Activated T-cell treated with anti-CD3 and anti-CD28 coated beads for 4 hours (primary cell): ENCODE measurements around the gene SLC6A3.

ENCODE experiments used
- DNase-seq: peaks from one replicate; pipeline ENCODE4 v3.0.0-alpha.2; 2020

SLC6A3 gene

DNA sequence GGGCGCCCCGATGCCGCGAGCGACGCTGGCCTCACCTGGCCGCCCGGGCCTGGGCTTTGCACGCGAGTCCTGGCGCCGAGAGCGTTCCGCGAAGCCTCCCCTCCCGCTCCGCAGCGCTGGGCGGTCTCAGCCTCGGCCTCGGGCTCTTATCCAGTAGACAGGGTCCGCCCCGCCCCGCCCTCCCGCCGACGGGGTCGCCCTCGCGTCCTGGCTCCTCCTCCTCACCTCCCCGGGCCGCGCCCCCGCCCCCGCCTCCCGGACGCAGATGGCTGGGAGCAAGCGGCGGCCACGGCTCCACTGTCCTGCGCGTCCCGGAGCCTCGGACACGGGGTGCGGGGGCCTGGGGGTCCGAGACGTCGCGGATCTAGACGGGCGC, at the start of gene SLC6A3:
Gene SLC6A3 (minus strand): TSS at position 128 of the 376 bp plus-strand sequence. CDS start 2,243 bp downstream, outside the sequence.
- DNase-seq: no peak

DNA sequence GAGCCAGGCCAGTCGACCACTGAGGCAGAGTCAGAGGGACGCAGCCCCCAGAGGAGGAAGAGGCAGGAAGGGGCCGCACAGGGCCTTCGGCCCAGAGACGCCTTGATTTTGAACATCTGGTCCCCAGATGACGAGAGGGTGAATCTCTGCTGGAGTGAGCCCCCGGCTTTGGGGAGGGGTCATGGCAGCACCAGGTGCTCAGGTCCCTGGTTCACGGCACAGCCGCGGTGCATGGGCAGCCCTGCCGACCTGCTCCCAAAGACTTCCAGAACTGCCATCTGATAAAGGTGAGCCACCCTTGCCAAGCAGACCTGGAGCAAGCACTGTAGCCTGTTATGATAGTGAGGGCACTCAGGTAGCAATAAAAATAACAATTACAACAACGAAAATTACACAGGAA, 48.7 kb upstream of the SLC6A3 start:
- DNase-seq: no peak

DNA sequence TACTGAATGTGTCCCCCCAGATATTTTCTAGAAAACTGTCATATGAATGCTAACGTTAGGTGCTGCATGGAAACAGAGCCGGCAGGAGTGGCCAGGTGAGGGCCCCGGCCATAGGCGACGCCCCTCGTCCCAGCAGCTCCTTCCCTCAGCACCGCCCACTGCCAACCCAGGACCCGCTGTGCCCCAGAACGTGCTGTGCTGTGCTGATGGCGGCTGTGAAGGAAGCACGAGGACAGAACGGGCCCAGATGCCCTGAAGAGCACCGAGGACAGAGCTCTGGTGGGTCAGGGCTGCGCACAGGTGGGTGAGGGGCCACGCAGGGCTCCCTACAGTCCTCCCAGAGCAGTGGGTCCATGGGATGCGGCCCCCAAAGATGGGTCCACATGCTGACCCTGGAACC, 48.2 kb upstream of the SLC6A3 start:
- DNase-seq: no peak

DNA sequence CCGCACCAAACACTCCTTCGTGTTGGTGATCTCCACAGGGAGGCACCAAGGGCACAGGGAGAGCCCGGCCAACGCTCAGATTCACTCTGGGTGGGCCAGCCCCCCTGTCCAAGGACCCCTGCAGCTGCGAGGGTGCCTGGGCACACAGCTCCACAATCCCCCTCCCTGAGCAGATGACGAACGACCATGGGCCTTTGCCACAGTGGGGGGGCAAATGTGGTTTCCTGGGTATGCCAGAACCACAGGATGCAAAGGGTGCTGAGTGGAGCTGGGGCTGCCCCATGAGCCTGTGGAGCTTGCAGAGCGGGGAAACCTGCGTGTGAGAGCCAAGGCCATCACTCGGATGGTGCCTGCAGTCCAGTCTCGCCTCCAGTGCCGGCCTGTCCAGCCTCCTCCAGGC, 47.5 kb upstream of the SLC6A3 start:
- DNase-seq: no peak

DNA sequence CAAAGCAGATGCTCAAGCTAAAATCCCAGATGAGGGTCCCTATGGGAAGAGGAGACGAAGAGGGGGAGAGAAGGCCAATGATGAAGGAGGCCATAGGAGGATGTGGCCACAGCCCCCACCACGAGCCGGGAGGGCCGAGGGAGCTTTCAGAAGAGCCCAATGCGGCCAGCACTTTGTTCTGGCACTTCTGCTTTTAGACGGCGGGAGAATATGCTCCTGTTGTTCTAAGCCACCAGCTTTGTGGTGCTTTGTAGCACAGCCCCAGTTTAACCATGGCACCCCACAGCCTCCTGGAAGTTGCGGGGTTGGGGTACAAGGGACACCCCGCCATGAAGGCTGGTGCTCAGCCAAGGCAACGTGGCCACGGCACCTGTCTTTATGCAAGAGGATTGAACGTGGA, 45.1 kb upstream of the SLC6A3 start:
- DNase-seq: no peak

DNA sequence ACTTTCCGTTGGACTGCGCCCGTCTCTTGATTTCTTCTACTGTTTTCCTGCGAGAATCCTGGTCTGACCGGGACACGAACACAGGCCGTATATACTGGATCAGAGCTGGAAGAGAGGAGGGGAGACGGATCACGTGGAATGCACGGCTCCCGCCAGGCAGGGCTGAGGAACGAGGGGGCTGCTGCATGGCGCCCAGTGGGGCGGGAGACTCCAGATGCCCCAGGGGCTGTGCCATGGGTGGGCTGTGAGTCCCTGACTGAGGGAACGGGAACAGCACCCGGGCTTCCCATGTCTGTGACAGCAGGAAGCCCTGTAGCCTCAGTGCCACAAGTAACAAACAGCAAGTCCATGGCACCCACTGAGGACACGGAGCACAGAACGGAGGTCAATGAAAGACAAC, 44.5 kb upstream of the SLC6A3 start:
- no peak for DNase-seq

DNA sequence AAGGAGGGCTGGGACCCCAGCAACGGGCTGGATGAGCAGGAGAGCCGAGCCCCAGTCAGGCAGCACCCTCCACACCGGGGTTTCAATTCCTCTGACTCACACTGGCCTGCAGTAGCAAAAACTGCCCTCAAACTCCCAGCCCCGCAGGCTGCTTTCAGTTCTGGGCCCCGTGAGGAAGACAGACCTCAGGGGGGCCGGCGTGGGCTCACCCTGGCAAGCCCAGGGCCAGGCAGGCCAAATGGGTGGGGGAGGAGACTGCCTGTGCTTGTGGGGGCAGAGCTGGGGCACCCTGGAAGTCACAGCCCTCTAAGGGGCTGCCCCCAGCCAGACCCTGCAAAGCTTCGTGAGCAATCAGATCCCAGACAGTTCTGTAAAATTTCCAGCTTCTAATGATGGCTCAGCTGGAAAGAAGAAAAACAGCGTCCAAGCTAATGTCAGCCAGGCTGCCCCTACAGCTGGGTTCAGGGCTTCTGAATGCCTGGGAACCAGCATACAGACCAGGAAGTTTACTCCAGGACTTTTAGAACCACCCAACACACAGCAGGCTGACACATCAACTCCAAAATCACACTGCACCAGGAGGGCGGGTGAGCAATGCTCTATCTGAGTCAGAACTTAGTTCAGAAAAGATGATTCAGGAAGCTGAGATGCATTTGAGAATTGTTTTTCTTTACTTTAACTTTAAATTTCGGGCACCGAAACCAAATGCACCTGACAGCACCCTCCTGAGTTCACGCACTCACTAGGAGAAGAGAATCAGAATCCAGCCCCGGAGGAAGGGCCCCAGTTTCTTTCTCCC, 43.8 kb upstream of the SLC6A3 start:
- no peak for DNase-seq

DNA sequence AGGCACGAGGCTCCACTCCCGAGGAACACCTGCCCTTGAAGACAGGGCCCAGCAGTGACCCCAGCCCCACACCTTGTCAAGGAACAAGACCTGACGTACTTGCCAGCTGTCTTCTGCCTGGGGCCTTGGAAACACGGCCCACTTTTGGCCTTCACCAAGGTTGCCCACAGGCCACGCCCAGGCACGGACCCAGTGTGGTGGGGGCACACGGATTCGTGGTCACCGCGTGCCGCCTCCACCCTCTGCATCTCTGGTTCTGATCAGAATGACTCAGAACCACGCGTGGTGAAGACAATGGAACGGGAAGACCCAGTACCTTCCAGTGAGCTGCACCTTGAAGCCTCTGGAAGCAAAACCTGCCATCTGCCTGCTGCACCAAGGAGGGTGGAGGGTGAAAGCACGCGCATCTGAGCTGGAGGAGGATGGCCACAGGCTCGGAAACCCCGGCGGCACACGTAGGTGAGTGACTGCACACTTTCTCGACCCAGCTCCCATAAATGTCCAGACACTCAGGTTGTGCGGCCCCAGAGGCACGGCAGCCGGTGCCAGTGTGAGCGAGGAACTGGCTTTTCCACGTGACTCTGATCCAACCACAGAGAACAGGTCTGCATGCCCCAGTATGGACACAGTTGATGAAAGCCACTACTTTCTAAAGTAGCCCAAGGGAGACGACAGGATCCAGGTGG, 42.0 kb upstream of the SLC6A3 start:
- no peak for DNase-seq

DNA sequence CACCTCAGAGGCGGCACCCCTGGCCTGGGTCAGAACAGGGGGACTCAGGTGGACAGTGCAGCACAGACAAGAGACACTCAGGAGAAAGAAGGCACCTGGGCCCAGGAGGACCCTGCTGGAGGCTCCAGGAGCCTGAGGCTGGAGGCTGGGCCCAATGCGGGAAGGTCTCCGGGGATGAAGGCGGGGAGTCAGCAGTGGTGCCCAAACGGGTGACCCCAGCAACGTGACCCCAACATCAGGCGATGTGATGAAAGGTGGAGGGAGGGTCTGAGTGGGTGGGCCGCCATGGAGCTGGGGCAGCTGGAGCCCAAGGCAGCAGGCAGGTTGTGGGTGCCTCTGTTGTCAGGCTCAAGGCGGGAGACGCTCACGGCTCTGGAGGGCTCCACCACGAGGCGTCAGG, 41.0 kb upstream of the SLC6A3 start:
- DNase-seq: no peak

DNA sequence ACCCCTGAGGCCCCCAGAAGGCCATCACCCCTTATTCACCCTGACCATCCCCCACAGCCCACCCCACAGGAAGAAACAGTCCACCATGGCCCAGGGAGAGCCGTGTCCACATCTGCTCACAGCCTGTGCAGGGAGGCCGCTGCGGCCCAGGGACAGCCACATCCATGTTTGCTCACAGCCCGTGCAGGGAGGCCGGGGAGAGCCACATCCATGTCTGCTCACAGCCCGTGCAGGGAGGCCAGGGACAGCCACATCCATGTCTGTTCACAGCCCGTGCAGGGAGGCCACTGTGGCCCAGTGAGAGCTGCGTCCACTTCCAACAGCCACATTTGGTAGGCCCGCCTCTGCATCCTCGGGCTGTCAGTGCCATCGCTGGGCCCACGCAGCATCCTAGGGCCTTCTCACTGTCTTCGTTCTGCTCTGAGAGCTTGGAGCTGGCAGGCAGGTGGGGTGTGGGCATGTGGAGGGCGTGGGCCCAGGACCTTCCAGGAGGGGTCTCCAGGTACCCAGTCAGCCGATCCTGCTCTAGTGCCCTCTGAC, 40.4 kb upstream of the SLC6A3 start:
- DNase-seq: no peak

DNA sequence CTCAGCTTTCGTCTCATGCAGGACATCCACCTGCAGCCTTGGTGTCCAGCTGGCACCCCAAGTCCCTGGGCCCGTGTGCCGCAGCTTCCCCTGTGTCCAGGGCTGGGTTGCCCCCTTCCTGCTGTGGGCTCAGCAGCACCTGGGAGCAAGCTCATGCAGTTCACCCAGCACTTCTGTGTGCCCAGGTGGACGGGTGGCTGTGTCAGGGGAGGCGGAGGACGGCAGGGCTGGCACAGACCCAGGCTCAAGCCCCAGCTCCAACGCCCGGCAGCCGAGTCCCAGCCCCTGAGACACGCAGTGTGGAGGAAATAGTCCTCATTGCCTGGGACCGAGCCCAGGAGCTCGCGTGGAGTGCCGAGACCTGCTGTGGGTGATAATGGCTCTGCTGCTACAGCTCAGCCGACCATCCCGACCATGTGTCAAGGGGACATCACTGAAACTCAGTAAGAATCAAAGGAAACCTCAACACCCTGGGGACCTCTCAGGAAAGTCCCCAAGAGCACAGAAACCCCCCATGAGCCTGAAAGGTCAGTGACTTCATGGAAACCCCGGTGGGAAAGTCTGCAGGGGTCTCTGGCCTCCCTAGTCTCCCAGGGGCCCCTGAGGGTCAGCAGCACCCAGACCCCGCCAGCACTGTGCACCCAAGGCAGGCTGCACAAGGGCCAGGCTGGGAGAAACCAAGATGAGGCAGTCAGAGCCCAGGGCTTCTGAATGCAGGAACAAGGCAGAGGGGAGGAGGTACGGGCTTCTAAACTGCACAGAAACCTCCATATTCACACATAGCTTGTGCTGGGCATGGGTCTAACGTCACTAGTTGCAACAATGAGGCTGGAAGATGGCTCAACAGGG, 39.7 kb upstream of the SLC6A3 start:
- DNase-seq: no peak

DNA sequence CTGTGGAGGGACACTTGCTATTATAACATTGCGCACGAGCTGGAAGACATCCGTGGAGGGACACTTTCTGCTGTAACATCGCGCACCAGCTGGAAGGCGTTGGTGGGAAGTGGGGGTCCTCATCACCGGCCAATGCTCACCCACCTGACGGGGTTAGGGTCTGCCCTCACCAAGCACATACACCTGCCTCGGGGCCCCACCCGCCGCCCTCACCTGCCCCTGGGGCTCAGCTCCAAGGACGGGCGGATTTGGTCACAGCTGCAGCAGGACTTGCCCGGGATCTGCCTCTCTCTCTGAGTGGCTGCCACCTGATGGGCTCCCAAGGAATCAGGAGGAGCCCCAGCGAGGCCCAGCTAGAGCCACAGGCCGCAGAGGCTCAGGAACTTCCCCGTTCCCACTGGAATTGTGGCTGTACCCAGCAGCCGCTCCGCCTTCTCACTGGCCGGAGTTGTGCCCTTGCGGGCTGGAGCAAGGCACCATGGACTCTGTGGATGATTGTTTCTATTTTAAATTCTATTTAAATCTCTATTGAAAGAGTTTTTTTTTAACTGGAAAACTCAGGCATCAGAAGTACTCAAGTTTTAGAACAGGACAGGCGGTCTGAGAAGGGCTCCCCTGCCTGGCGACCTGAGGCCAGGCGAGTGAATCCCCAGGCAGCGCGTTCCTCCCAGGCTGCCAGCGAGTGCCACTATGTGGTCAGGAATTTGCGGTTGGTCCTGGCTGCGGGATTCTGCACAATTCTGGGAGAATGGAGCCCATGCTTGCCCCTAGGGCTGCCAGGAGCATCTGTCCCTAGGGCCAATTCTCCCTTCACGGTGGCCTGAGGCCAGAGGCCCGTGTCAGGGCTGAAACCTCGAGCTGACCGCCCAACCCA, 38.9 kb upstream of the SLC6A3 start:
- DNase-seq: no peak

DNA sequence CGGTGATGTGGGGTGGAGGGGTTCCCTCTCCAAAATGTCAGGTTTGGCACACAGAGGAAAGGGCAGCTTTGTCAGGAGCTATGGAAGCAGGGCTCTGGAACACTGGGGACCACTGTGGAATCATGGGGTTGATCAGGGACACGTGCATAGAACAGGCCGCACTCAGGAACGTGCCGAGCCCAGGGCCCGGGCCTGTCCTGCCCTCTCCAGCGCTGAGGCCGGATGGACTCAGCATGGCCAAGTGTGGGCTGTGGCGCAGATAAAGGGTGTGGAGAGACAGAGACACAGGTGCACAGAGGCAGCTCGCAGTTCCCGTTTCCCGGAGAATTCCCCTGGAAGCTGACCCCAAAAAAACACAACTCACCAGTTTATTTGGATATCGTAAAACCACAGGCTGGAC, 37.8 kb upstream of the SLC6A3 start:
- DNase-seq: no peak

DNA sequence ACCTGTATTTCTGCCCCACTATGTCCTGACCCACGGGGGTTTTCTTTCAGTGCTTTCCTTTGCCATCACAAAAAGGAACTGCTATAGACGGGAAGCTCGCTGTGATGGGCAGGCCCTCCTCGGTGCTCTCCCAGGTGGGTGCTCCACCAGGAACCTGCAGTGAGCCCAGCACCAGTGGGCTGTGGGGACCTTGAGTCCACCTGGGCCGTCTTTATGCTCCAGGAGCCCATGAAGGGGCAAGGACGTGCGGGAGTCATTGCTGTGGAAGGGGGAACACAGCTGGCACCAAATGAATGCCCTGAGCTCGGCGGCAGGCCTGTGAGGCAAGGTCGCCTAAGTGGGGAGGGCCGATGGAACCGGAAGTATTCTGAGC, 36.7 kb upstream of the SLC6A3 start:
- DNase-seq: no peak

DNA sequence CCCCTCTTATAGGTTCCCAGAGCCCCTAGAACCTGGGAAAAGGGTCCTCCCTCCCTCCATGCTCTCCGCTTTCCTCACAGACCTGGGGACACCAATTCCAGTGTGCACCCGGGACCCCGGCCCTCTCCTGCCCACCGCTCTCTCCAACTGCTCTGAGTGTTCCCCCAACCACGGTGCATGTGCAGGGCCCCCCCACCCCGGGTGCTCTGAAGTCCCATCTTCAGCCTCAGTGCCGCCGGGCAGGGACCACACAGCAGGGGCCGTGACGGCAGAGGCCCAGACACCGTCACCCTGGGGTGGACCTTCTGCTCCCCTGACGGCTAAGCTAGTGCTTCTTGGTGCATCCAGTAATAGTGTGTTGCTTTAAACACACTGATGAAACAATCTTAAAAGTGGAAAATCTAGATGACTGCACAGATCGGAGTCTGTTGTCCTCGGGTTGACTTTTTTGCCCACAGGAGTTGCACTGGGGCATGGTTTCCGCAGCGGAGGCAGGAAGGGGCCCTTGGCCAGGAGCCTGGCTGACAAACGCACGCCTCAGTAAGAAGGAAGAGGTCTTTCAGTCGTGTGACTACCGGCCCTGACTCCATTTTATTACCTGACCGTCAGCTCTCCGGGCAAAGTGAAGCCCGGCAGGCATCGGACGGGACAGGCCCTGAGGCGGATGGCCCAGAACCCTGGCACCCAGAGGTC, 36.2 kb upstream of the SLC6A3 start:
- DNase-seq: no peak

DNA sequence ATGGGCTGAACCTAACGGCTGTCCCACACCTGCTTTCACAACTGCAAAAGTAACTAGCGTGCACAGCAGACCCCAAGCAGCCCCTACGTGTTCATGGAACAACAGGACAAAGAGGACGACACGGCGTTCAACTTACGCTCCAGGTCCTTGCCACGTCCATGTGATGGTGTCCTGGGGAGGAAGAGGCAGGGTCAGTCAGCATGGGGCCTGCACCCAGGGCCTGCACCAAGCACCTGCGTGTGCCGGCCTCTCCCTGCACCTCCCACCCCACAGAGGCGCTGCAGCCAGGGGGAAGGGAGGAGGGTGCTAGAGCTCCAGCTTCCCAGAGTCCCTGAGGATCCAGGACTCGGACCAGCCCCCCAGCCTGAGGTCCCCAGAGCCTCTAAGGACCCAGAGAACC, 35.6 kb upstream of the SLC6A3 start:
- no peak for DNase-seq

DNA sequence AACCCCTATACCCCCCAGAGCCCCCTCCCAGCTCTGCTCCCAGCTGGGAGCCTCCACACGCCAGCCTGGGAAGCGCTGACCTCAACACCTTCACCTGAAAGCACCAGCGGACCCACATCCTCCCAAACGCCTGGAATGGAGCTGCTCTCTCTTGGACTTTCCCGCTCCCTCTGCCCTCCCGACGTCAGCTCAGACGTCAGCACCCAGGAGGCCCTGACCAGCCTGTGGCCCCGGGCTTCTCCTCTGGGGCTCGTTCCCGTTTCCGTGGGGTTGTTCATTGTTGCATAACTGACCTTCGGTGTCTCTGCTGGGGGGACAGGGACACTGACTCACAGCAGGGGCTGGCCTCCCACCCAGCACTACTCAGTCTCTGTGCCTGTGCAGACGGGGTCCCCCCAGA, 35.0 kb upstream of the SLC6A3 start:
- no peak for DNase-seq

DNA sequence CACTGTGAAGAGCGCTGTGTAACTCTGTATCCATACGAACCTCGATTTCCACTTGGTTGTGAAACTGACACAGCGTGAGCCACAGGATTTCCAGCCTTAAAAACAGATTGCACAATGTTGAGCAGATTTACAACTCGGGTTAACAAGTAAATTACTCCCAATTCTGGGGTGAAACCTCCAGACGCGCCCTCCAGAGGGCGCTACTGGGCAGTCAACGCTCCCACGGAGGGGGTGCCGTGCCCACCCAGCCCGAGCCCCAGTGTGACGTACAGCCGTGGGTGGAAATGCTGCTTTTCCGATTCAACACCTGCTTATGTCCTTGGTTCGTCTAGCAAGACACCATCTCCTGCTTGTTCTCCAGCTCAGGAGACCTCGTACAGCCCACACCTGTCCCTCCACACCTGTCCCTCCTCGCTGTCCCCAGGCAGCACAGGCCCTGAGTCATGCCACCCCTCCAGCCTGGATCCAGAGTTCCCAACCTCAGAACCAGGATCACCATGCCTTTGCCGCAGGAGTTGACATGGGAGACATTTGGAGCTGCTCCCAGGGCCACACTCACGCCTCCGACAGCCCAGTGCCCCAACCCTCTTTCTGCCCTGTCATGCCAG, 34.4 kb upstream of the SLC6A3 start:
- peak; percentile 37 for DNase-seq

DNA sequence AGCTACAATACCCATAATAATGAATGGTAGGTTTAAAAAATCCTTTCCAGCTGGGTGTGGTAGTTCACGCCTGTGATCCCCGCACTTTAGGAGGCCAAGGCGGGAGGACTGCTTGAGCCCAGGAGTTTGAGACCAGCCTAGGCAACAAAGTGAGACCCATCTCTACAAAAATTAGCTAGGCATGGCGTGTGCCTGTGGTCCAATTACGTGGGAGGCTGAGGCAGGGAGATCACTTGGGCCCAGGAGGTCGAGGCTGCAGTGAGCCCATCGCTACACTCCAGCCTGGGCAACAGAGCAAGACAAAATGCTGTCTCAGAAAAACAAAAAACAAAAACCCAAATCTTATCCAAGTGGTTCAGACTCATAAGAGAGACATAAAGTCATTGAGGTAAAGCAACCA, 33.8 kb upstream of the SLC6A3 start:
- no peak for DNase-seq

DNA sequence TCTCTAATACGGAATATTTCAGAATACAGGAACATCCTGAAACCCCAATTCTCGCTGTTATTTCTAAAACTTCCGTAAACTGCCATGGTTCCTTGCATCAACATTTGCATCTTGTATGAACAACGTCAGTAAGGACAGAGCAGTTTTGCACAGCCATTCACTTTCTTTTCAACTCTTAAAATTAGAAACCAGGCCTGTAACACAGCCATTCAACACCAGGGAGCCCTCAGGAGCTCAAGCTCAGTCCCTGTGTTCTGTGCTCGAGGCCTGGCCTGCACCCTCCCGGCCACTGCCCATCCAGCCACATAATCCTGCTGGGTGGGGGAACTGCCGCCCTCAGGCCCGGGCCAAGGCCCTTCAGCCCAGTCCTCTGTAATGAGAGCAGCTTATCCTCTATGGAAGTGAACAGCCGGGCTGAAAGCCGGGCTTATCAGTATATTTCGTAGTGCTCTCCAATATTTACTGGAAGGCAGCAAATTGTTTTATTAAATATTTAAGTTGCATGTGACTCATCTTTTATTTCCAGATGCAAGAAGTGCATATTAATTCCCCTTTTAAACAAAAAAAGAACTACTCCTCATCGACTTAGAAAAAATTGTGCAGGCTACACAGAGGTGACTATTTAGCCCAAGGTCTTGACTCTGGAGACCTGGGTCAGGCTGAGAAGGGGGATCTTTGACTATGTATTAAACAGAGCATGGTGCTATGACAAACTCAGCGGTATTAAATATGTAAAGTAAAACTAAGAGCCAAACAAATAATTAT, 33.2 kb upstream of the SLC6A3 start:
- DNase-seq: no peak

DNA sequence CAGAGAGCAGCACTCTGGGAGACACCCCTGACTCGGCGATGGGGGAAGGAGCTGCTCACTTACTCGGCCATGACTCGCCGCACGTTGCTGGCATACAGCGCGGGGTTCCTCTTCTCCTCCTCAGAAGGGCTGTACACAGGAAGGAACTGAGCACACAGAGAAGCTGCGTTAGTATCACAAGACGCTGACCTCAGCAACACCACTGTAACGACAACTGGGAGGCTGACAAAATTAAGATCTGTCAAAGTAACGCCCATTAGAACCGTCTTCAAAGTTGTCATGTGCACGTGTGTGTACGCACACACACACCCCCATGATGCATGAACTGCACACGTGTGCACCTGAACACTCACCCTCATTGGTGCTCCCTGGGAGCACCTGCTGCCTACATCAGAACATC, 32.1 kb upstream of the SLC6A3 start:
- no peak for DNase-seq
